DOHH2 (cell line): ENCODE measurements around the gene COL23A1.

Source experiments
- CTCF ChIP-seq: fragments of 200-600 bp; sonication (generic); IDR thresholded peaks from one replicate; pipeline ENCODE4 v1.5.1; 2014; ENCODE audit warnings: antibody characterized with exemption, mild to moderate bottlenecking, low read depth, low read length; ENCODE audit not compliant: poor library complexity, severe bottlenecking
- EZH2phosphoT487 ChIP-seq: fragments of 200-600 bp; sonication (generic); IDR thresholded peaks from 2 replicates; pipeline ENCODE4 v1.6.1; 2017; ENCODE audit warnings: borderline replicate concordance, mild to moderate bottlenecking, antibody characterized with exemption, low read length, moderate library complexity, mixed read lengths

GRCh38 chr5:178590924-178591423 is 781 bp upstream of the COL23A1 start:
- TF ChIP-seq EZH2phosphoT487 (no peak), CTCF (no peak)
